Stimulated activated CD8-positive, alpha-beta memory T cell treated with anti-CD3 and anti-CD28 coated beads, Interleukin-12 subunit alpha, Interleukin-12 subunit beta, amount 100 ng/mL, for 24 hours (primary cell): Measurements from ENCODE around the gene YPEL5.

Experiments used
- DNase-seq: peaks from one replicate; pipeline ENCODE4 v3.0.0-alpha.2; 2020; ENCODE audit errors: extremely low read depth

Gene YPEL5

GRCh38 chr2:30165050-30165520 is 18.3 kb downstream of the YPEL5 start:
- DNase-seq: no peak

- DNase-seq: no peak
Observed at GRCh38 chr2:30165617-30166016, 18.8 kb downstream of the YPEL5 start.

- no peak for DNase-seq
Observed at GRCh38 chr2:30172627-30173026, 25.8 kb downstream of the YPEL5 start.

- DNase-seq: no peak
Observed at GRCh38 chr2:30177440-30177839, 30.6 kb downstream of the YPEL5 start.

- no peak for DNase-seq
Observed at GRCh38 chr2:30177956-30178355, 31.1 kb downstream of the YPEL5 start.

GRCh38 chr2:30178618-30179434 is 32.0 kb downstream of the YPEL5 start:
- no peak for DNase-seq

- DNase-seq: no peak
Observed at GRCh38 chr2:30179536-30179935, 32.7 kb downstream of the YPEL5 start.

- DNase-seq: no peak
Observed at GRCh38 chr2:30180226-30180625, 33.4 kb downstream of the YPEL5 start.

- no peak for DNase-seq
Observed at GRCh38 chr2:30181176-30181575, 34.4 kb downstream of the YPEL5 start.

GRCh38 chr2:30184035-30184434 is 37.2 kb downstream of the YPEL5 start:
- no peak for DNase-seq

- DNase-seq: no peak
Observed at GRCh38 chr2:30185178-30185577, 38.4 kb downstream of the YPEL5 start.

GRCh38 chr2:30188292-30188691 is 41.5 kb downstream of the YPEL5 start:
- DNase-seq: no peak

GRCh38 chr2:30190637-30191036 is 43.8 kb downstream of the YPEL5 start:
- no peak for DNase-seq

- DNase-seq: no peak
Observed at GRCh38 chr2:30191107-30191506, 44.3 kb downstream of the YPEL5 start.

GRCh38 chr2:30191819-30192271 is 45.0 kb downstream of the YPEL5 start:
- no peak for DNase-seq

- DNase-seq: no peak
Observed at GRCh38 chr2:30192314-30192713, 45.5 kb downstream of the YPEL5 start.

GRCh38 chr2:30193104-30193681 is 46.4 kb downstream of the YPEL5 start:
- no peak for DNase-seq

GRCh38 chr2:30194421-30194820 is 47.6 kb downstream of the YPEL5 start:
- no peak for DNase-seq

GRCh38 chr2:30195016-30195415 is 48.2 kb downstream of the YPEL5 start:
- DNase-seq: no peak

- no peak for DNase-seq
Observed at GRCh38 chr2:30197570-30198192, 50.9 kb downstream of the YPEL5 start.

GRCh38 chr2:30201990-30202389 is 55.2 kb downstream of the YPEL5 start:
- DNase-seq: no peak

- DNase-seq: no peak
Observed at GRCh38 chr2:30203156-30203555, 56.3 kb downstream of the YPEL5 start.

- DNase-seq: no peak
Observed at GRCh38 chr2:30204281-30204680, 57.5 kb downstream of the YPEL5 start.
